ENCODE results near the gene ADAMTS13. TPM values are rescaled to one million over a fixed set of nuclear protein-coding genes. Genes with fewer than 3 reads are reported as not detected.
A peak's percentile ranks its signal among the peaks of the same experiment; 100 is the strongest.

ADAMTS13 gene
- total and polyA plus RNA-seq, 9 of the 15 experiments (the other 6 are each of a cell fraction or from before 2014, with no cell fraction given) = 0.03 to 0.20 (median 0.04) TPM; not detected in 4

- Histone ChIP-seq H3K79me2 (ENCODE audit: control insufficient read depth, insufficient read depth, low read length) (no peaks in the 10 kb centered on the region), H2AFZ (ENCODE audit: low read depth, low read length) (no peak overlapping the region), H3K27me3 (ENCODE audit: control insufficient read depth in 2 of 2, insufficient read depth in 2 of 2, low read length in 2 of 2) (peaks cover 35 to 96% of the 10 kb centered on the region in 2 experiments; a peak in 4 of 5 replicates), H4K20me1 (replicated peaks; ENCODE audit: control insufficient read depth, insufficient read depth, low read length) (no peaks in the 10 kb centered on the region), H3K27ac (ENCODE audit: extremely low read depth, low read depth, low read length) (no peak overlapping the region), H3K9me1 (ENCODE audit: control insufficient read depth, insufficient read depth, low read length) (no peaks in the 10 kb centered on the region), H3K9me3 (replicated peaks; ENCODE audit: control insufficient read depth, insufficient read depth, low read depth, low read length) (no peaks in the 10 kb centered on the region; the same call in 1 of the 2 replicates), H3K9ac (ENCODE audit: insufficient read depth in 1 of 2, low read depth in 2 of 2, low read length in 2 of 2) (no peak overlapping the region), H3K4me2 (ENCODE audit: insufficient read depth, low read length) (no peak overlapping the region), H3K4me1 (replicated peaks in 1 of 2; ENCODE audit: control insufficient read depth in 2 of 2, insufficient read depth in 2 of 2, low read length in 2 of 2) (peaks cover 0 to 38% of the 10 kb centered on the region in 2 experiments; a peak in 2 of 5 replicates), H3K36me3 (ENCODE audit: control insufficient read depth, insufficient read depth, low read length) (no peaks in the 10 kb centered on the region), H3K4me3 (no peak overlapping the region)
- no TSS peak for BruUV-seq (replicated peaks)
- intact Hi-C loops (cut with micrococcal nuclease) = no loop called here
- 3% methylated on average over 11 of the region's 11 CpGs for WGBS (ENCODE audit: insufficient coverage, low coverage, missing lambda C conversion rate)
- FAIRE-seq (no peak), DNase-seq (ENCODE audit: extremely low read depth in 1 of 4, low spot score in 3 of 4) (no peak), ATAC-seq (no peak)
- ChIA-PET CTCF (ENCODE audit: low intra/inter-chr PET ratio) (no interaction called here), POLR2A (interaction anchor here (0.6 kb wide), 1 partner anchor 22 kb away, joined by 3 read pairs; no protein-coding TSS in a partner anchor)
- no peak for TF ChIP-seq YY1 (IDR thresholded peaks at IDR 0.05; ENCODE audit: borderline replicate concordance in 1 of 3, control insufficient read depth in 1 of 3, extremely low read depth in 1 of 3, insufficient read depth in 3 of 3, insufficient read length in 1 of 3, insufficient replicate concordance in 2 of 3, low read depth in 1 of 3, low read length in 2 of 3)
- no peak for TF ChIP-seq HNRNPH1 (optimal IDR thresholded peaks at IDR 0.05; ENCODE audit: low read depth, low read length)
- peak; percentile 24; the same call in 1 of the 2 replicates for TF ChIP-seq SAFB (IDR thresholded peaks at IDR 0.05; ENCODE audit: borderline replicate concordance, low read depth, low read length)
- TF ChIP-seq RFX1 (IDR thresholded peaks at IDR 0.05) = no peak
- TF ChIP-seq ZNF589 (CRISPR knock-in tag; IDR thresholded peaks at IDR 0.05; ENCODE audit: low read depth) = no peak
- no peak for TF ChIP-seq MLX (CRISPR knock-in tag; conservative IDR thresholded peaks at IDR 0.05)
- no peak for TF ChIP-seq ERF (CRISPR knock-in tag; IDR thresholded peaks at IDR 0.05)
- TF ChIP-seq KAT8 (IDR thresholded peaks at IDR 0.05; ENCODE audit: low read depth) = no peak
- in situ Hi-C loops (cut with MboI) = no loop called here
These were observed 71.3 kb downstream of the ADAMTS13 start for GRCh38 chr9:133493428-133493827.
